ENCODE measurements around the gene ZCCHC4.

Gene ZCCHC4

GRCh38 chr4:25312496-25313200 lies at the start of gene ZCCHC4:
ZCCHC4 (plus strand) TSS chr4:25312774; CDS start chr4:25312810, 36 bp downstream.
- DNase-seq = peak; percentile 90

- no peak for DNase-seq
These were observed 40.7 kb upstream of the ZCCHC4 start for GRCh38 chr4:25271866-25272265.

GRCh38 chr4:25280210-25280609 lies 32.4 kb upstream of the ZCCHC4 start:
- DNase-seq = no peak

GRCh38 chr4:25283948-25284347 lies 28.6 kb upstream of the ZCCHC4 start:
- no peak for DNase-seq

- no peak for DNase-seq
These were observed 28.1 kb upstream of the ZCCHC4 start for GRCh38 chr4:25284466-25284865.

GRCh38 chr4:25290490-25291067 lies 22.0 kb upstream of the ZCCHC4 start:
- no peak for DNase-seq

GRCh38 chr4:25291158-25291733 lies 21.3 kb upstream of the ZCCHC4 start:
- DNase-seq = no peak

GRCh38 chr4:25297528-25298242 lies 14.9 kb upstream of the ZCCHC4 start:
- no peak for DNase-seq

GRCh38 chr4:25299476-25300203 lies 12.9 kb upstream of the ZCCHC4 start:
- DNase-seq = no peak

- no peak for DNase-seq
These were observed 11.1 kb upstream of the ZCCHC4 start for GRCh38 chr4:25301471-25301870.

- DNase-seq = no peak
These were observed 9.9 kb upstream of the ZCCHC4 start for GRCh38 chr4:25302626-25303025.

- DNase-seq = no peak
These were observed 9.0 kb upstream of the ZCCHC4 start for GRCh38 chr4:25303578-25303977.

- no peak for DNase-seq
These were observed 6.0 kb upstream of the ZCCHC4 start for GRCh38 chr4:25306518-25307057.

GRCh38 chr4:25307596-25307995 lies 5.0 kb upstream of the ZCCHC4 start:
- DNase-seq = no peak

GRCh38 chr4:25308306-25308705 lies 4.3 kb upstream of the ZCCHC4 start:
- DNase-seq = no peak

GRCh38 chr4:25308761-25309160 lies 3.8 kb upstream of the ZCCHC4 start:
- DNase-seq = no peak

- DNase-seq = no peak
These were observed 2.3 kb upstream of the ZCCHC4 start for GRCh38 chr4:25310066-25310802.

GRCh38 chr4:25310803-25311166 lies 1.8 kb upstream of the ZCCHC4 start:
- no peak for DNase-seq

GRCh38 chr4:25313201-25313895 lies 774 bp downstream of the ZCCHC4 start:
- no peak for DNase-seq

GRCh38 chr4:25320336-25320735 lies 7.8 kb downstream of the ZCCHC4 start:
- peak; percentile 2 for DNase-seq

GRCh38 chr4:25320773-25321172 lies 8.2 kb downstream of the ZCCHC4 start:
- DNase-seq = no peak

- DNase-seq = no peak
These were observed 9.1 kb downstream of the ZCCHC4 start for GRCh38 chr4:25321703-25322102.

Measured in NCI-H69 (cell line).